Endothelial cell of umbilical vein (primary cell): ENCODE measurements around the gene SPRED2. TPM values are rescaled to one million over a fixed set of nuclear protein-coding genes. Genes with fewer than 3 reads are reported as not detected.

Source experiments
- BruUV-seq: library from RNA; stranded (reverse); fragments of 400-500 nt; replicated peaks from 2 replicates; lab custom pipeline; 2021; lab: Mats Ljungman, UMichigan
- CTCF ChIA-PET: fragments of 300-600, 350-600 bp; sonication (Branson Sonifier 250); formaldehyde crosslinking; loops from one replicate; lab custom pipeline; 2021; ENCODE audit warnings: antibody characterized with exemption, inconsistent platforms; lab: Charles Lee
- POLR2A ChIA-PET: fragments of 300-600, 350-600 bp; sonication (Branson Sonifier 250); formaldehyde crosslinking; loops from one replicate; lab custom pipeline; 2021; ENCODE audit warnings: antibody characterized with exemption, inconsistent platforms; lab: Charles Lee
- DNase-seq: peaks from one replicate; pipeline ENCODE4 v3.0.0-alpha.2; 2011; ENCODE audit warnings: low read depth, low spot score
- FAIRE-seq: peaks from 2 replicates; lab custom pipeline; 2011; peaks lifted over from hg19 to GRCh38; lab: Jason Lieb, UNC
- H2AFZ ChIP-seq: 2 replicates; pipeline ENCODE4 v1.6.0; 2012; ENCODE audit warnings: low read depth, low read length, control low read depth, inconsistent platforms
- H3K27ac ChIP-seq: 2 replicates; pipeline ENCODE4 v1.5.1; 2011; ENCODE audit warnings: low read depth, mild to moderate bottlenecking, control low read depth, low read length, moderate library complexity; ENCODE audit not compliant: insufficient read depth
- H3K27me3 ChIP-seq, 2 experiments: 2 replicates each; pipeline versions ENCODE4 v1.6.0 to v1.6.1; 2011; ENCODE audit warnings: low read length in 2 of 2, mixed read lengths in 1 of 2; ENCODE audit not compliant: control insufficient read depth in 2 of 2, insufficient read depth in 2 of 2
- H3K36me3 ChIP-seq, 2 experiments: 2 replicates in 1 of 2; 3 replicates in 1 of 2; pipeline ENCODE4 v1.5.1; 2011; ENCODE audit warnings: low read length in 2 of 2, mild to moderate bottlenecking in 1 of 2, moderate library complexity in 1 of 2; ENCODE audit not compliant: control insufficient read depth in 2 of 2, insufficient read depth in 2 of 2; ENCODE audit errors: extremely low read depth in 1 of 2
- H3K4me1 ChIP-seq: 3 replicates; pipeline ENCODE4 v1.5.1; 2011; ENCODE audit warnings: mild to moderate bottlenecking, low read length; ENCODE audit not compliant: control insufficient read depth, insufficient read depth; ENCODE audit errors: extremely low read depth
- H3K4me2 ChIP-seq: 2 replicates; pipeline ENCODE4 v1.6.1; 2011; ENCODE audit warnings: low read length, control low read depth, mixed read lengths; ENCODE audit not compliant: insufficient read depth
- H3K4me3 ChIP-seq, 3 experiments: fragments of 200-600 bp in 1 of 3; sonication (generic), shearing (Covaris generic) in 1 of 3; replicated peaks in 1 of 3; 2 replicates each; pipeline ENCODE4 v1.5.1; 2011 to 2016; ENCODE audit warnings: control low read depth in 3 of 3, low read length in 3 of 3, mild to moderate bottlenecking in 2 of 3, inconsistent platforms in 1 of 3, low read depth in 1 of 3, moderate library complexity in 1 of 3; ENCODE audit not compliant: insufficient read depth in 1 of 3
- H3K79me2 ChIP-seq: 2 replicates; pipeline ENCODE4 v1.6.0; 2012; ENCODE audit warnings: low read length, inconsistent platforms; ENCODE audit not compliant: control insufficient read depth, insufficient read depth
- H3K9ac ChIP-seq: replicated peaks from 2 replicates; pipeline ENCODE3; 2011; ENCODE audit warnings: low read length, control low read depth; ENCODE audit not compliant: insufficient read depth; ENCODE audit errors: extremely low read depth
- H3K9me1 ChIP-seq: replicated peaks from 3 replicates; pipeline ENCODE4 v1.6.0; 2011; ENCODE audit warnings: mild to moderate bottlenecking, low read length; ENCODE audit not compliant: control insufficient read depth, insufficient read depth; ENCODE audit errors: extremely low read depth
- H3K9me3 ChIP-seq: replicated peaks from 2 replicates; pipeline ENCODE4 v1.5.1; 2012; ENCODE audit warnings: low read length, inconsistent platforms; ENCODE audit not compliant: control insufficient read depth, insufficient read depth
- H4K20me1 ChIP-seq: replicated peaks from 2 replicates; pipeline ENCODE3; 2011; ENCODE audit warnings: mild to moderate bottlenecking, low read length; ENCODE audit not compliant: control insufficient read depth, insufficient read depth; ENCODE audit errors: extremely low read depth
- CTCF ChIP-seq, 2 donors: IDR thresholded peaks; 1 replicate in 1 of 2; 2 replicates in 1 of 2; pipeline ENCODE4 v1.5.1; 2011; ENCODE audit warnings: low read length in 2 of 2, mild to moderate bottlenecking in 2 of 2, moderate library complexity in 2 of 2, control low read depth in 1 of 2, inconsistent platforms in 1 of 2, low read depth in 1 of 2; ENCODE audit not compliant: insufficient read depth in 1 of 2; ENCODE audit errors: extremely low read depth in 1 of 2
- EZH2 ChIP-seq: IDR thresholded peaks from 2 replicates; pipeline ENCODE4 v1.6.1; 2012; ENCODE audit warnings: borderline replicate concordance, low read depth, mild to moderate bottlenecking, moderate library complexity, low read length, inconsistent platforms; ENCODE audit not compliant: severe bottlenecking
- FOS ChIP-seq: IDR thresholded peaks from 2 replicates; pipeline ENCODE4 v1.6.1; 2011; ENCODE audit warnings: mild to moderate bottlenecking, low read length, moderate library complexity, borderline replicate concordance; ENCODE audit not compliant: insufficient read depth
- GATA2 ChIP-seq: IDR thresholded peaks from 2 replicates; pipeline ENCODE4 v1.7.0; 2011; ENCODE audit warnings: low read depth, mild to moderate bottlenecking, moderate library complexity, mixed read lengths, low read length; ENCODE audit not compliant: insufficient read length, insufficient read depth
- JUN ChIP-seq: IDR thresholded peaks from 2 replicates; pipeline ENCODE4 v1.6.1; 2011; ENCODE audit warnings: borderline replicate concordance, low read depth; ENCODE audit not compliant: insufficient read length, insufficient read depth
- MAX ChIP-seq: IDR thresholded peaks from 2 replicates; pipeline ENCODE4 v1.6.1; 2011; ENCODE audit not compliant: insufficient read depth, insufficient read length
- MYC ChIP-seq: IDR thresholded peaks from one replicate; pipeline ENCODE4 v1.6.1; 2011; ENCODE audit warnings: mild to moderate bottlenecking, low read depth, low read length
- POLR2A ChIP-seq: IDR thresholded peaks from 2 replicates; pipeline ENCODE4 v1.6.1; 2012; ENCODE audit warnings: low read depth, mild to moderate bottlenecking, control low read depth, low read length
- POLR2AphosphoS5 ChIP-seq: IDR thresholded peaks from 2 replicates; pipeline ENCODE4 v1.6.1; 2012; ENCODE audit warnings: low read depth, mild to moderate bottlenecking, control low read depth, low read length, moderate library complexity; ENCODE audit not compliant: insufficient read depth
- dilution Hi-C: fragments of 300-500 bp; cut with MboI; formaldehyde crosslinking; loops from one replicate; pipeline ENCODE4 v1.15.0; 2019; ENCODE audit warnings: low sequenced_read_pairs; ENCODE audit not compliant: extremely low pct_ligation_motif_present
- intact Hi-C: fragments of 100-400 bp; cut with micrococcal nuclease; formaldehyde crosslinking; loops from one replicate; pipeline ENCODE4 v1.10.0; 2022
- polyA plus RNA-seq, 4 experiments: library from polyadenylated mRNA; depleted of rRNA in 3 of 4; stranded (reverse) in 3 of 4; unstranded in 1 of 4; fragments of >200 nt; gene quantifications; 2 replicates each; pipeline versions ENCODE4 v1.2.1 to v1.2.3, GENCODE V29; 2011 to 2012; ENCODE audit warnings: missing spikeins in 1 of 4
- total RNA-seq: library from RNA; stranded (reverse); gene quantifications from 2 replicates; pipeline ENCODE4 v1.2.3, GENCODE V29; 2021

The SPRED2 gene
- total and polyA plus RNA-seq, 2 donors (not counting 3 experiments of a cell fraction or from before 2014, with no cell fraction given) = 3.6 to 9.6 TPM

DNA sequence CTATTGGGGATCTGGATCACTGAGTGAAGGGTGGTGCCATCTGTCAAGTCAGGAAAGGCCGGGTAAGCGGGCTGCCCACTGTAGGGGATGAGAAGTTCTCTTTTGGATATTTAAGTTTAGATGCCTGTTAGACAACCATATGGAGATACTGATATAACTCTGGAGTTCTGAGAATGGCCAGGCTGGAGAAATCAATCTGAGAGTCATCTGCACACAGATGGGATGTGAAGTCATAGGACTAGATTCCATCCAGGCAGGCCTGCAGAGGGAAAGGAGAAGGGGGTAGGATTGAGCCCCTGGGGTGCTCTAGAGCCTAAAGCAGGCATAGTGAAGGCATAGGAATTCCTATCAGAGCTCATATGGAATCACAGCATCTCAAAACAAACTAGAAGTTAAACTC, 30.1 kb downstream of the SPRED2 start:
- POLR2A ChIA-PET = no interaction called here

More for the DNA sequence above, 30.1 kb downstream of the SPRED2 start:
- Histone ChIP-seq H3K27ac (no peak overlapping the region), H3K4me1 (no peaks in the 10 kb centered on the region), H3K79me2 (no peaks in the 10 kb centered on the region), H3K36me3 (no peaks in the 10 kb centered on the region), H3K4me3 (no peak overlapping the region), H3K9ac (no peak overlapping the region), H2AFZ (no peak overlapping the region), H3K4me2 (no peak overlapping the region), H4K20me1 (peaks cover 8% of the 10 kb centered on the region), H3K9me3 (no peaks in the 10 kb centered on the region), H3K27me3 (peaks cover 16 to 23% of the 10 kb centered on the region in 2 experiments), H3K9me1 (no peaks in the 10 kb centered on the region)
- CTCF ChIA-PET = interaction anchor here (0.9 to 1.1 kb wide), 2 partner anchors 9 to 11 kb away, joined by 3 read pairs; no protein-coding TSS in a partner anchor
- DNase-seq (no peak), FAIRE-seq (no peak)
- TF ChIP-seq POLR2A = no peak
- TF ChIP-seq FOS = no peak
- no peak for TF ChIP-seq MYC
- TF ChIP-seq POLR2AphosphoS5 = no peak
- no peak for TF ChIP-seq EZH2
- no peak for TF ChIP-seq JUN
- TF ChIP-seq MAX = no peak
- no peak for TF ChIP-seq CTCF (IDR thresholded peaks at IDR 0.05; ENCODE audit: extremely low read depth in 1 of 2, insufficient read depth in 1 of 2, low read depth in 1 of 2, low read length in 2 of 2)
- no peak for TF ChIP-seq GATA2
- dilution Hi-C loops (no loop called here), intact Hi-C loops (no loop called here)
- BruUV-seq = no TSS peak
